HG02759 (cell line): ENCODE measurements around the gene TATDN2.

Experiments
- ATAC-seq: cut with Tn5 transposase; IDR thresholded peaks from one replicate; pipeline ENCODE4 v1.9.1; 2021; ENCODE audit warnings: mild to moderate bottlenecking, moderate library complexity; ENCODE audit not compliant: unreplicated experiment

The TATDN2 gene, protein sequence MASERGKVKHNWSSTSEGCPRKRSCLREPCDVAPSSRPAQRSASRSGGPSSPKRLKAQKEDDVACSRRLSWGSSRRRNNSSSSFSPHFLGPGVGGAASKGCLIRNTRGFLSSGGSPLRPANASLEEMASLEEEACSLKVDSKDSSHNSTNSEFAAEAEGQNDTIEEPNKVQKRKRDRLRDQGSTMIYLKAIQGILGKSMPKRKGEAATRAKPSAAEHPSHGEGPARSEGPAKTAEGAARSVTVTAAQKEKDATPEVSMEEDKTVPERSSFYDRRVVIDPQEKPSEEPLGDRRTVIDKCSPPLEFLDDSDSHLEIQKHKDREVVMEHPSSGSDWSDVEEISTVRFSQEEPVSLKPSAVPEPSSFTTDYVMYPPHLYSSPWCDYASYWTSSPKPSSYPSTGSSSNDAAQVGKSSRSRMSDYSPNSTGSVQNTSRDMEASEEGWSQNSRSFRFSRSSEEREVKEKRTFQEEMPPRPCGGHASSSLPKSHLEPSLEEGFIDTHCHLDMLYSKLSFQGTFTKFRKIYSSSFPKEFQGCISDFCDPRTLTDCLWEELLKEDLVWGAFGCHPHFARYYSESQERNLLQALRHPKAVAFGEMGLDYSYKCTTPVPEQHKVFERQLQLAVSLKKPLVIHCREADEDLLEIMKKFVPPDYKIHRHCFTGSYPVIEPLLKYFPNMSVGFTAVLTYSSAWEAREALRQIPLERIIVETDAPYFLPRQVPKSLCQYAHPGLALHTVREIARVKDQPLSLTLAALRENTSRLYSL

GRCh38 chr3:10248184-10248983, at the start of gene TATDN2:
TATDN2 (plus strand) TSS chr3:10248459; CDS start chr3:10249201, 742 bp downstream.
- peak; percentile 95 for ATAC-seq

DNA sequence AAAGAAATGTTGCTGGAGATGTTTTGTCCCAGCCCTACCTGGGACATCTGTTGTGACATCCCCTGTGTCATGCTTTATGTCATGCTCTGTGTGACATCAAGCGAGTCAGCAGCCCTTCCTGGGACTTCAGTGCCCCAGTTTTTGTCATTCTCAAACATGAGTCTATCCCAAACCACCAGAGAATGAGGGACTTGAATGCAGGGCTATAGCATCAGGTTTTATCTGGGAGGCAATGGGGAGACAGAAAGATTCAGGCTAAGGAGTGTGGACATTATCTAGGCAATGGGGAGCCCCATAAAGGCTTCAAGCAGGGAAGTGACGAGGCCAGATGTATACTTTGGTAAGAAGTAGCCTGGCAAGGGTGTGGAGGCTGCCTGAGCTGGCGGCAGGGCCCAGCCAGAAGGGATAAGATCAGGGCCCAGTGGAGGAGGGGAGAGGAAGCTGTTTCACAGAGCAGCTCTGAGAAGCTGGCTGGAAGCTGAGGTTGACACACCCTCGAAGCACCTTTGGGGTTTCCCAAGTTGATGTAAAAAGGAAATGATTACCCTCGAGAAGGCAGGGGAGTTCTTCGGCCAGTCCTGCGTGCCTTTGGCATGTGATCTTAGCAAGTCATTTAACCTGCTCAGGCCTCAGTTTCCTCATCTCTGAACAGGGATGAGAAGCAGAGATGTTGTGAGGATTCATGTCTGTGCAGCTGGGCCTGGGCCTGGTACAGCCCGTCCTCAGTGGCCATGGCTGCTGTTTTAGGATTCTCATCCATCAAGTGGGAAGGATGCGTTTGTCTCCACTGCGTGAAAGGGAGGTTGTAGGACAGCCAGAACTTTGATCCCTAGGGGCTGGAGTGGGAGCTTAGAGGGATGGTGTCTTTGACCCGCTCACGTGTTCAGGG, 49.3 kb upstream of the TATDN2 start:
- peak; percentile 81 for ATAC-seq

- no peak for ATAC-seq
Observed at GRCh38 chr3:10204921-10205320, 43.3 kb upstream of the TATDN2 start.

GRCh38 chr3:10205451-10206165, 42.7 kb upstream of the TATDN2 start:
- ATAC-seq = no peak

- no peak for ATAC-seq
Observed at GRCh38 chr3:10206166-10206511, 42.1 kb upstream of the TATDN2 start.

GRCh38 chr3:10213156-10213792, 35.0 kb upstream of the TATDN2 start:
- no peak for ATAC-seq

GRCh38 chr3:10215578-10216368, 32.5 kb upstream of the TATDN2 start:
- no peak for ATAC-seq

DNA sequence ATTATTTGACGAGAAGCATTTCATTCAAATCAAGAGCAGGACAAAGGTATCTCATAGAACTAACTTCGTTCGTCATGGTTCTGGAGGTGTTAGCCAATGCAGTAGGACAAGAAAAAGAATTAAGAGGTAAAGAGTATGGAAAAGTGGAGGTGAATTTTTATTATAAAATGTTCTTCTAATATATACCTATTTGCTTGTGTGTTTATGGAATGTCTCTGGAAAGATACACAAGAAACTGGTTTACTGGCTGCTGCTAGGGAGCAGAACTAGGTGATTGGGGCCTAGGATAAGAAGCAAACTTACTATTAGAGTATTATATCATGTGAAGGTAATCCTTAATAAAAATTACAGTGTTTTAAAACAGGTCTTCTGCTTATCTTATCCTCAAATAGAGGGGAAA, 30.9 kb upstream of the TATDN2 start:
- no peak for ATAC-seq

DNA sequence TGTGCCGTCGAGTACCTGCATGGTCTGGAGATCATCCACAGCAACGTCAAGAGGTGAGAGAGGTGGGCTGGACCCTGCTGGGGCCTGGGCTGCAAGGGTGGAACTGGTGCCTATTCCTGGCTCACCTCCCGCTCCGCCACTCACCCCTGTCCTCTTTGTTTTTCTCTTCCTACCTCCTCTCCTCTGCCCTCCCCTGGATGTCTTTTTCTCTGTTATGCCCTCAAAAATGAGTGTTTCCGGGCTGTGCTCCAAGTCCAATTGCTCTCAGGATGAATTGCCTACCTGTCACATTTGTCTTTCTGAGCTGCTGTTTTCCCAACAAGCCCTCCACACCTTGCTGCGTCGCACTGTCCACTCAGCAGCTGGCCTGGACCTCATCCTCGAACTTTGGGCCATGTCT, 28.5 kb upstream of the TATDN2 start:
- ATAC-seq = no peak

DNA sequence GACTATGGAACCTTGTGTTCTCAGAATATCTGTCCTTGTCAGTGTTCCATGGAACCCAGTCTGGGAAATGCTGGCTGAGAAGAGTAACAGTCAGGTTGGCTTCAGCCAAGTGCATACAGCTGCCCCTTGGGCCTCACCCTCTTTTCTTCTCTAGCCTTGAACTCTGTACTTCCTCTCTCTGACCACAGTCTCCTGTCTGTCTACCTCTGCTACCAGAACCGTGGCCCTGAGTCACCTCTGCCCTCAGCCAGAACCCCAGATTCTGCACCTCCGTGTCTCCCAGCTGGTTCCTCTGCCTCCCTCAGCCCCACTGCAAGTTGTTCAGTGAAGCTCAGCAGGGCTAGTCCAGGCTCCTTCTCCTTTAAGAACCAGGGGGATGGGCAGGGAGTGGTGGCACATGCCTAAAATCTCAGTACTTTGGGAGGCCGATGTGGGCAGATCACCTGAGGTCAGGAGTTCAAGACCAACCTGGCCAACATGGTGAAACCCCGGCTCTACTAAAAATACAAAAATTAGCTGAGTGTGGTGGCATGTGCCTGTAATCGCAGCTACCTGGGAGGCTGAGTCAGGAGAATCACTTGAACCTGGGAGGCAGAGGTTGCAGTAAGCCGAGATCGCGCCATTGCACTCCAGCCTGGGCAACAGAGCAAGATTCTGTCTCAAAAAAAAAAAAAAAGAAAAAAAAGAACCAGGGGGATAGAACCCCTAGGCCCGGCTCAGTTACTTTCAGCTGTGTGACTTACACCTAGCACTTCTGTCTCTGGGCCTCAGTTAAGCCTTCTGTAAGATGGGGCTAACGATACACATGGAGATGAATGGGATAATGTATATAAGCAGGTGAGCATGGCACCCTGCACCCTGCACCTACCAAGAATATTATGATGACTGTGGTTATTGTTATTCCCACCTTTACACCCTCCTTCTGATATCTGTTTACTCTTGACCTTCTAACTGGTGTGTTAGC, 24.3 kb upstream of the TATDN2 start:
- ATAC-seq = peak; percentile 66

DNA sequence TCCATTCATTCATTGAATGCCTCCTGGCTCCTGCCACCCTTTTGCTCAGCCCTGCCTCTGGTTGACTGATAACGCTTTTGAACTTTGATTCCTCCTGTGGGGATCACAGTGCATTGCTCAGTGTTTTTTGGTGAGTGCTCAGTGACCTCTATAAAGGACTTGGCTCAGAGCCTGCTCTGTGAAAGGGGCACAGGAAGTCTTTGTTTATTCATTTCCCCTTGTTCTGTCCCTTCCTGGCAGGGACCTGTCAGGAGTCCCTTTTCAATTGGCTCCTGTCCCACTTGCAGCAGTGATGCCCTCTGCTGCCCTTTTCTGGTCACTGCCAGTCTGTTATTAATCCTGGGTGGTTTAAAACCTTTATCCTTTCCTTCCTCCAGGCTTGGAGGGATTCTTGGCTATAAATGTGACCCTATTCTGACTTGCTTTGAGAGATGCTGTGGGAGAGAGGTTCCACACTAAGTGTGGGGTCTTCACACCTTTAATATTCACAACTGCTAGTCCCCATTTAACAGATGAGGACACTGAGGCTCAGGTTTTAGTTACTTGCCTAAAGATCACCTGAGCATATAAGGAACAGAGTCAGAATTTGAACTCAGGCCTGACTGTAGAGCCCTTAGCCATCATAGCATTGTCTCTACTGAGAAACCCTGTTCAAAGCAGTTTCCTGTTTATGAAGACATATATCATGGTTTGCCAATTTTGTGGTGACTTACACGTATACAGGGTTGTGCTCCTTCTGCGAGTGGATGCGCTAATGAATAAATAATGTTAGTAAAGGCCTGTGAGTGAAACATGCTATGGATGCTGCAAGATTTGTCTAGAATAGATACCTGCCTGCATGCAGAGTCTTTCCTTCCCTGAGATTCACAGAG, 23.2 kb upstream of the TATDN2 start:
- peak; percentile 43 for ATAC-seq

- ATAC-seq = peak; percentile 35
Observed at GRCh38 chr3:10226293-10226692, 22.0 kb upstream of the TATDN2 start.

GRCh38 chr3:10228248-10228950, 19.9 kb upstream of the TATDN2 start:
- ATAC-seq = no peak

DNA sequence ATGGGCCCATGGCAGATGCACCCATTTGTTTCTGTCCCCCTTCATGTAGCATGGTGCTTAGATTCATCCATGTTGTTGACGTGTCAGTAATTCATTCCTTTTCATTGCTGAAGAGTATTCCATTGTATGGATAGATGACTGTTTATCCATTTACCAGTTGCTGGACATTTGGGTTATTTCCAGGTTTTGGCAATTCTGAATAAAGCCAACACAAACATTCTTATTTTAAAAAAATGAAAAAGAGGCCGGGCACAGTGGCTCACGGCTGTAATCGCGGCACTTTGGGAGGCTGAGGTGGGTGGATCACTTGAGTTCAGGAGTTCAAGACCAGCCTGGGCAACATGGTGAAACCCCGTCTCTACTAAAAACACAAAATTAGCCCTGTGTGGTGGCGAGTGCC, 18.7 kb upstream of the TATDN2 start:
- ATAC-seq = no peak

DNA sequence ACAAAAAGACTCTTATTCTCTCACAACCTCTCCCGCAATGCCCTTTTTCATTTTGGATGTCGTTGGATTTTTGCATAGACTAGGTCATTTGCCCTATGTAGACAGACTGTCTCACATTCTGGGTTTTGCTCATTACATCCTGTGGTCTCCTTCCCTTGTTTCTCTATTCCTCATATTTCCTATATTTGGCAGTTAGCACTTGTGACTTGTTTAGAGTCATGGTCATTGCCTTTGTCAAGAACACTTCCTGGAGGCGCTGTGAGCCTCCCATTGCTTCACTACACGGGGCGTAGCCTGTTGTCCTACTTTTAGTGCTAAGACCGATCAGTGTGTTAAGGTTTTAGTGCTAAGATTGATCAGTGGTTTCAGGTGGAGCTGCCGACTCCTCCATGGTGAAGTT, 16.1 kb upstream of the TATDN2 start:
- no peak for ATAC-seq

DNA sequence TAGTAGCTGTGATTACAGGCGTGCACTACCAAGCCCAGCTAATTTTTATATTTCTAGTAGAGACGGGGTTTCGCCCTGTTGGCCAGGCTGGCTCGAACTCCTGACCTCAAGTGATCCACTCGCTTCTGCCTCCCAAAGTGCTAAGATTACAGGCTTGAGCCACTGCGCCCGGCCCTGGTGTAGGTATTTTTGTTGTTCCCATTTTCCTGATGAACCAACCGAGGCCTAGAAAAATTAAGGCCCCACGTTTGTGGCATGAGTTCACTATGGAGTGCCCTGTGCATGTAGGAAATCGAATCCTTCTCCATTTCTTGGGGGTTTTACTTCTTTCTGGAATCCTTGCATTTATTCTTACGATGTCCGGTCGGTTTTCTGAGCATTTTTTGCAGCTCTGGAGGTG, 14.3 kb upstream of the TATDN2 start:
- ATAC-seq = no peak
